B cell (primary cell): ENCODE measurements around the gene ATP8A1. TPM values are rescaled to one million over a fixed set of nuclear protein-coding genes. Genes with fewer than 3 reads are reported as not detected.
"Not testable (repeated sequence)": the region's sequence is repeated elsewhere in the genome, so short reads cannot be mapped to it uniquely, and the experiment has no call there.

Experiments used
- ATAC-seq: fragments of 200-7000 bp; cut with Tn5 transposase; one replicate; pipeline ENCODE4 v1.10.0; 2021; ENCODE audit warnings: low read depth, mild to moderate bottlenecking, moderate number of reproducible peaks, moderate library complexity
- CTCF ChIA-PET: fragments of 350-600 bp; sonication (Branson Sonifier 250); formaldehyde crosslinking; loops from one replicate; lab custom pipeline; 2021; ENCODE audit warnings: antibody characterized with exemption, inconsistent platforms; lab: Charles Lee
- POLR2A ChIA-PET: fragments of 350-600 bp; sonication (Branson Sonifier 250); formaldehyde crosslinking; loops from one replicate; lab custom pipeline; 2021; ENCODE audit warnings: antibody characterized with exemption; lab: Charles Lee
- DNase-seq: peaks from one replicate; pipeline ENCODE4 v3.0.0; 2013
- H2AFZ ChIP-seq: 2 replicates; pipeline ENCODE4 v1.6.1; 2012; ENCODE audit warnings: mild to moderate bottlenecking, low read depth, low read length; ENCODE audit not compliant: insufficient read depth, poor library complexity, severe bottlenecking
- H3K27ac ChIP-seq, 2 donors: 1 replicate in 1 of 2; 2 replicates in 1 of 2; pipeline ENCODE4 v1.5.1; 2012 to 2013; ENCODE audit warnings: low read length in 2 of 2, mild to moderate bottlenecking in 2 of 2, moderate library complexity in 1 of 2
- H3K27me3 ChIP-seq, 4 experiments: fragments of 200-600 bp in 1 of 4; sonication (generic) in 1 of 4; replicated peaks in 1 of 4; 1 replicate in 2 of 4; 2 replicates in 2 of 4; pipeline versions ENCODE4 v1.6.1 to v1.7.0; 2013 to 2016; ENCODE audit warnings: low read length in 3 of 4, mild to moderate bottlenecking in 2 of 4, mixed read lengths in 1 of 4, moderate library complexity in 1 of 4; ENCODE audit not compliant: insufficient read depth in 4 of 4, control insufficient read depth in 3 of 4; ENCODE audit errors: control extremely low read depth in 1 of 4
- H3K36me3 ChIP-seq, 2 experiments: replicated peaks in 1 of 2; 1 replicate in 1 of 2; 2 replicates in 1 of 2; pipeline versions ENCODE4 v1.6.1 to v1.7.1; 2013; ENCODE audit warnings: low read length in 1 of 2; ENCODE audit not compliant: insufficient read depth in 2 of 2, control insufficient read depth in 1 of 2; ENCODE audit errors: control extremely low read depth in 1 of 2, extremely low read depth in 1 of 2
- H3K4me1 ChIP-seq, 2 donors: fragments of 200-600 bp in 1 of 2; sonication (generic) in 1 of 2; 1 replicate in 1 of 2; 2 replicates in 1 of 2; pipeline versions ENCODE4 v1.5.1 to v1.6.1; 2013 to 2017; ENCODE audit warnings: low read length in 2 of 2; ENCODE audit not compliant: control insufficient read depth in 2 of 2, insufficient read depth in 2 of 2
- H3K4me2 ChIP-seq: replicated peaks from 2 replicates; pipeline ENCODE3; 2012; ENCODE audit warnings: mild to moderate bottlenecking, low read depth, low read length; ENCODE audit not compliant: poor library complexity, severe bottlenecking
- H3K4me3 ChIP-seq, 5 experiments: fragments of 200-600 bp in 1 of 5; sonication (generic) in 1 of 5; 1 replicate in 3 of 5; 2 replicates in 2 of 5; pipeline versions ENCODE4 v1.5.1 to v1.7.0; 2011 to 2016; ENCODE audit warnings: low read length in 4 of 5, mild to moderate bottlenecking in 4 of 5, low read depth in 2 of 5, control low read depth in 1 of 5, moderate library complexity in 1 of 5; ENCODE audit not compliant: insufficient read depth in 1 of 5; ENCODE audit errors: control extremely low read depth in 1 of 5, extremely low read depth in 1 of 5
- H3K79me2 ChIP-seq: fragments of 200-600 bp; sonication (generic); one replicate; pipeline ENCODE4 v1.6.0; 2016; ENCODE audit warnings: low read length; ENCODE audit not compliant: control insufficient read depth, insufficient read depth
- H3K9ac ChIP-seq: fragments of 200-600 bp; sonication (generic); 2 replicates; pipeline ENCODE4 v1.6.1; 2017; ENCODE audit warnings: mild to moderate bottlenecking, low read length, moderate library complexity
- H3K9me3 ChIP-seq, 3 donors: one replicate each; pipeline versions ENCODE4 v1.6.1 to v1.7.1; 2013; ENCODE audit warnings: low read length in 2 of 3; ENCODE audit not compliant: control insufficient read depth in 2 of 3, insufficient read depth in 1 of 3; ENCODE audit errors: control extremely low read depth in 1 of 3
- H4K20me1 ChIP-seq: 2 replicates; pipeline ENCODE4 v1.6.0; 2012; ENCODE audit warnings: mild to moderate bottlenecking, low read length; ENCODE audit not compliant: insufficient read depth, control insufficient read depth, poor library complexity, severe bottlenecking
- H3K27ac Mint-ChIP-seq: one replicate; pipeline ENCODE4 v1.8.0; 2021; ENCODE audit warnings: mixed read lengths
- H3K27me3 Mint-ChIP-seq: one replicate; pipeline ENCODE4 v1.8.0; 2021; ENCODE audit warnings: mixed read lengths
- H3K4me1 Mint-ChIP-seq: one replicate; pipeline ENCODE4 v1.8.0; 2021; ENCODE audit warnings: mixed read lengths
- H3K4me3 Mint-ChIP-seq: one replicate; pipeline ENCODE4 v1.8.0; 2021; ENCODE audit warnings: mixed read lengths
- H3K9me3 Mint-ChIP-seq: one replicate; pipeline ENCODE4 v1.8.0; 2022; ENCODE audit warnings: mixed read lengths; ENCODE audit not compliant: insufficient read depth
- CTCF ChIP-seq: fragments of 200-600 bp; IDR thresholded peaks from one replicate; pipeline ENCODE4 v1.8.0; 2022; ENCODE audit warnings: antibody characterized with exemption, mild to moderate bottlenecking
- EZH2 ChIP-seq: IDR thresholded peaks from 2 replicates; pipeline ENCODE4 v1.6.1; 2012; ENCODE audit warnings: borderline replicate concordance, low read depth, mild to moderate bottlenecking, moderate library complexity, low read length; ENCODE audit not compliant: insufficient read depth, poor library complexity, severe bottlenecking
- WGBS: methylation state at CpG from one replicate; pipeline ENCODE4 v1.1.5; 2013; ENCODE audit warnings: missing lambda C conversion rate; ENCODE audit not compliant: insufficient coverage; 5-methylcytosine and 5-hydroxymethylcytosine counted together
- intact Hi-C: fragments of 100-400 bp; cut with micrococcal nuclease; formaldehyde crosslinking; loops from one replicate; pipeline ENCODE4 v1.10.0; 2022
- polyA plus RNA-seq: library from polyadenylated mRNA; depleted of rRNA; stranded (reverse); fragments of >200 nt; gene quantifications from 2 replicates; pipeline ENCODE4 v1.2.3, GENCODE V29; 2012
- total RNA-seq, 2 donors: library from RNA; stranded (reverse); fragments of 120-200 nt in 1 of 2; gene quantifications; 1 replicate in 1 of 2; 2 replicates in 1 of 2; pipeline versions ENCODE4 v1.2.3 to v1.2.4, GENCODE V29; 2013 to 2022

ATP8A1 gene
- total and polyA plus RNA-seq, 2 donors (not counting 1 experiment from before 2014, with no cell fraction given): 28.7 to 51.8 TPM

- Mint-ChIP-seq H3K4me3 (no peak overlapping the region), H3K27ac (no peak overlapping the region), H3K4me1 (no peaks in the 10 kb centered on the region), H3K9me3 (no peaks in the 10 kb centered on the region), H3K27me3 (no peaks in the 10 kb centered on the region)
- no peak overlapping the region for H3K4me3 ChIP-seq
- no CpG with 5 or more reads among the region's 5 CpGs for WGBS
- no peaks in the 10 kb centered on the region for H4K20me1 ChIP-seq
- ChIA-PET POLR2A (no interaction called here), CTCF (no interaction called here)
- no peaks in the 10 kb centered on the region for H3K27me3 ChIP-seq
- intact Hi-C loops: no loop called here
- H3K4me1 ChIP-seq: no peaks in the 10 kb centered on the region
- peaks cover 1% of the 10 kb centered on the region in 2 experiments for H3K36me3 ChIP-seq
- no peak overlapping the region for H3K4me2 ChIP-seq
- no peak overlapping the region for H3K27ac ChIP-seq
- TF ChIP-seq EZH2 (no peak), CTCF (no peak)
- no peaks in the 10 kb centered on the region for H3K79me2 ChIP-seq
- DNase-seq (no peak), ATAC-seq (no peak)
- no peak overlapping the region for H2AFZ ChIP-seq
- no peak overlapping the region for H3K9ac ChIP-seq
- H3K9me3 ChIP-seq: no peaks in the 10 kb centered on the region
These were observed 186.9 kb downstream of the ATP8A1 start for GRCh38 chr4:42470023-42470422.

GRCh38 chr4:42467777-42468176 lies 189.1 kb downstream of the ATP8A1 start:
- H3K4me2 ChIP-seq, ATAC-seq, H3K4me1 Mint-ChIP-seq, H3K79me2 ChIP-seq, intact Hi-C loops, H3K9ac ChIP-seq, DNase-seq, H3K4me3 ChIP-seq, H3K27ac ChIP-seq, POLR2A ChIA-PET, H3K27me3 Mint-ChIP-seq, H2AFZ ChIP-seq, H3K9me3 Mint-ChIP-seq, H3K4me1 ChIP-seq, H4K20me1 ChIP-seq, H3K27me3 ChIP-seq, H3K9me3 ChIP-seq, H3K4me3 Mint-ChIP-seq, H3K27ac Mint-ChIP-seq: not testable (repeated sequence)
- H3K36me3 ChIP-seq: peaks cover 9 to 15% of the 10 kb centered on the region in 2 experiments
- CTCF ChIA-PET: interaction anchor here (1.0 kb wide), 1 partner anchor 96 kb away, joined by 3 read pairs; no protein-coding TSS in a partner anchor
- no CpG with 5 or more reads among the region's 3 CpGs for WGBS
